Stomach (tissue), 9 donors: ENCODE results near the gene PPDPF. TPM values are rescaled to one million over a fixed set of nuclear protein-coding genes. Genes with fewer than 3 reads are reported as not detected.

Source experiments
- DNase-seq, 2 donors: peaks; one replicate each; pipeline versions ENCODE4 v3.0.0 to v3.0.0-alpha.2; 2013 to 2019
- H3K27ac ChIP-seq, 5 donors: fragments of 200-600 bp in 4 of 5; sonication (generic) in 4 of 5; one replicate each; pipeline ENCODE4 v1.5.1; 2013 to 2019; ENCODE audit warnings: mild to moderate bottlenecking in 1 of 5, moderate library complexity in 1 of 5
- H3K27me3 ChIP-seq, 3 donors: fragments of 200-600 bp; sonication (generic); one replicate each; pipeline ENCODE4 v1.5.1; 2017 to 2019; ENCODE audit warnings: mixed run types in 1 of 3
- H3K36me3 ChIP-seq, 4 donors: fragments of 200-600 bp; sonication (generic); 1 replicate in 3 of 4; 2 replicates in 1 of 4; pipeline ENCODE4 v1.5.1; 2016 to 2019
- H3K4me1 ChIP-seq, 4 donors: fragments of 200-600 bp; sonication (generic); one replicate each; pipeline ENCODE4 v1.5.1; 2016 to 2019
- H3K4me3 ChIP-seq, 4 donors: fragments of 200-600 bp; sonication (generic) in 3 of 4; one replicate each; pipeline ENCODE4 v1.5.1; 2016 to 2019; ENCODE audit warnings: mild to moderate bottlenecking in 1 of 4
- H3K9me3 ChIP-seq, 4 donors: fragments of 200-600 bp; sonication (generic); one replicate each; pipeline ENCODE4 v1.5.1; 2016 to 2019
- EP300 ChIP-seq: sonication (generic); formaldehyde crosslinking; IDR thresholded peaks from one replicate; pipeline ENCODE4 v1.6.1; 2017; ENCODE audit warnings: antibody characterized with exemption
- POLR2A ChIP-seq, 4 donors: fragments of 450-650 bp; IDR thresholded peaks; one replicate each; pipeline ENCODE4 v1.6.1; 2016; ENCODE audit warnings: antibody characterized with exemption in 4 of 4, control low read depth in 2 of 4, mild to moderate bottlenecking in 1 of 4, moderate library complexity in 1 of 4
- POLR2AphosphoS5 ChIP-seq, 3 donors: sonication (generic); formaldehyde crosslinking; IDR thresholded peaks; one replicate each; pipeline ENCODE4 v1.6.1; 2016; ENCODE audit warnings: antibody characterized with exemption in 3 of 3
- WGBS, 5 donors: extraction: QIAGEN DNeasy Blood & Tissue Kit in 3 of 5; methylation state at CpG; one replicate each; pipeline versions ENCODE4 v1.1.5 to v1.1.7; 2013 to 2018; 5-methylcytosine and 5-hydroxymethylcytosine counted together
- intact Hi-C: fragments of 100-400 bp; cut with DNase I; formaldehyde crosslinking; loops from one replicate; pipeline ENCODE4 v1.15.1; 2023; ENCODE audit warnings: low total_unique reads
- polyA plus RNA-seq, 3 donors: library from polyadenylated mRNA; stranded (reverse); fragments of 200-250 nt; gene quantifications; one replicate each; pipeline ENCODE4 v1.2.3, GENCODE V29; 2013
- total RNA-seq, 5 donors: library from RNA; depleted of rRNA; stranded (reverse); fragments of >200 nt; gene quantifications; one replicate each; pipeline versions ENCODE4 v1.1.0 to v1.2.3, GENCODE V29; 2014 to 2016
- TF ChIP-seq, protein P1 (sequence below), 7 experiments: fragments of 450-650 bp in 4 of 7; fragments of 200-600 bp in 3 of 7; sonication (generic) in 3 of 7; IDR thresholded peaks; one replicate each; pipeline ENCODE4 v1.5.1; 2016 to 2019; ENCODE audit warnings: antibody characterized with exemption in 7 of 7, control low read depth in 2 of 7, mild to moderate bottlenecking in 1 of 7
- donor health status: healthy with polysubstance abuse.
- donor health status: Bipolar disorder and iron deficiency.
- donor health status: healthy.

PPDPF gene
- total and polyA plus RNA-seq, 8 donors: 1.8 to 756 (median 195) TPM

- DNase-seq: peak in 1 of 2 donors; percentile 55
- intact Hi-C loops: no loop called here
- Histone ChIP-seq H3K4me1 (peaks cover 20 to 56% (median 42%) of the 10 kb centered on the region in 4 donors), H3K27ac (peak overlapping the region; percentile 6 to 99 (median 96)), H3K9me3 (peaks cover 0 to 8% (median 0%) of the 10 kb centered on the region in 4 donors), H3K4me3 (peak overlapping the region; percentile 77 to 98 (median 91)), H3K36me3 (peaks cover 0 to 21% (median 13%) of the 10 kb centered on the region in 4 donors), H3K27me3 (no peaks in the 10 kb centered on the region)
- 39 to 77% (median 57%) methylated on average over 6 to 13 of the region's 13 CpGs for WGBS, 5 donors
- TF ChIP-seq POLR2A (IDR thresholded peaks at IDR 0.05) (no peak), POLR2AphosphoS5 (IDR thresholded peaks at IDR 0.05) (no peak), EP300 (no peak)
- TF ChIP-seq, protein P1, sequence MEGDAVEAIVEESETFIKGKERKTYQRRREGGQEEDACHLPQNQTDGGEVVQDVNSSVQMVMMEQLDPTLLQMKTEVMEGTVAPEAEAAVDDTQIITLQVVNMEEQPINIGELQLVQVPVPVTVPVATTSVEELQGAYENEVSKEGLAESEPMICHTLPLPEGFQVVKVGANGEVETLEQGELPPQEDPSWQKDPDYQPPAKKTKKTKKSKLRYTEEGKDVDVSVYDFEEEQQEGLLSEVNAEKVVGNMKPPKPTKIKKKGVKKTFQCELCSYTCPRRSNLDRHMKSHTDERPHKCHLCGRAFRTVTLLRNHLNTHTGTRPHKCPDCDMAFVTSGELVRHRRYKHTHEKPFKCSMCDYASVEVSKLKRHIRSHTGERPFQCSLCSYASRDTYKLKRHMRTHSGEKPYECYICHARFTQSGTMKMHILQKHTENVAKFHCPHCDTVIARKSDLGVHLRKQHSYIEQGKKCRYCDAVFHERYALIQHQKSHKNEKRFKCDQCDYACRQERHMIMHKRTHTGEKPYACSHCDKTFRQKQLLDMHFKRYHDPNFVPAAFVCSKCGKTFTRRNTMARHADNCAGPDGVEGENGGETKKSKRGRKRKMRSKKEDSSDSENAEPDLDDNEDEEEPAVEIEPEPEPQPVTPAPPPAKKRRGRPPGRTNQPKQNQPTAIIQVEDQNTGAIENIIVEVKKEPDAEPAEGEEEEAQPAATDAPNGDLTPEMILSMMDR (IDR thresholded peaks at IDR 0.05): no peak
Observed at GRCh38 chr20:63522091-63522868, 1.7 kb downstream of the PPDPF start.

DNA sequence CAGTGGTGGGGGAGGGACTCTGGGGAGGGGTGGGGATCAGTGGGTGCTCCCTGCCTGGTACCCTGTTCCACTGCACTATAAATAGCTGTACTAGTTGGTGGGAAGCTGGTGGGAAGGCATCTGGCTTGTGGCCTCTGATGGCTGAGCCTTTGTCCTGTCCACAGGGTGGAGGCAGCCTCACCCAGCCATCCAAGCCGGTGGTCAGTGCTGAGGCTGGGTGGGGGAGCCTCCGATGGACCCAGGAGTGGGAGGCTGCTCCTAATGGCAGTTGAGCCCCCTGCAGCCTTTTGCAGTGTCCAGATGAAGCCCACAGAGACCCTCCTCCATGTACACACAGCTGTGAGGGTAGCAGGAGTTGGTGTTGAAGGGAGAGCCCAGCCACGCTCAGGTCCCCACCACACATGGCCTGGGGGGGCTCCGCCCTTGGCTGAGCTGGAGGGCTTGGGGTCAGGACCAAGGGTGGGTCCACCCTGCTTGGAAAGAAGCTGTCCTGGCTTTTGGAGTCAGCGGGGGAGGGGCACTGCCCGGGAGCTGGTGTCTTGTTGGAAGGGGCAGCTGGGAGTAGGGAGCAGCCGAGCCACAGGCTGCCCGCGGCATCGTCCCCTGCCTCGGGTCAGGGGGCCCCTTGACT is 2.5 kb downstream of the PPDPF start:
- intact Hi-C loops: no loop called here
- Histone ChIP-seq H3K27me3 (no peaks in the 10 kb centered on the region), H3K27ac (peak overlapping the region in 4 of 5 donors; percentile 26 to 99 (median 82)), H3K9me3 (peaks cover 0 to 8% (median 0%) of the 10 kb centered on the region in 4 donors), H3K36me3 (peaks cover 0 to 21% (median 13%) of the 10 kb centered on the region in 4 donors), H3K4me3 (peak overlapping the region in 2 of 4 donors; percentile 77 to 85), H3K4me1 (peaks cover 20 to 56% (median 42%) of the 10 kb centered on the region in 4 donors)
- DNase-seq: peak in 1 of 2 donors; percentile 21
- TF ChIP-seq, protein P1 (IDR thresholded peaks at IDR 0.05): no peak
- TF ChIP-seq POLR2AphosphoS5 (IDR thresholded peaks at IDR 0.05) (no peak), POLR2A (IDR thresholded peaks at IDR 0.05) (no peak), EP300 (no peak)
- 92 to 98% (median 97%) methylated on average over 6 to 11 of the region's 11 CpGs for WGBS, 5 donors

DNA sequence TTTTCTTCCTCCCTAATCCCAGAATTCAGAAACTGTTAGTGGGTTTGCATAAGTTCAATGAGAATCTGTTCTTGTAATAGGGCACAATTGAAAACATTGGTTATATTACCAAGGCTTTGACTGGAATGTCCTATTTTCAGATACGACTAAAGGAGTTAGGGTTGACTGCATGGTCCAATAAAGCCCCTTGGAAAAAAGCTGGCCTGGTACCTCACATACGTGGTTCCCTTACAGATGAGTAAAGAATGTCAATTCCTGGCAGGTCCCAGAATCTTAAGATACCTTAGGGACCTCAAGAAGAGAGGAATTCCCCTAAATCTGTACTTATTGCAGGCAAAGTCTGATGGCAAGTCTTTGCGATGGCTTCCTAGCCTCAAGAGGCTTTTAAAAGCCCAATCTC is 4.6 kb downstream of the PPDPF start:
- no peak overlapping the region for H3K4me3 ChIP-seq
- peaks cover 0 to 21% (median 13%) of the 10 kb centered on the region in 4 donors for H3K36me3 ChIP-seq
- DNase-seq: no peak
- 54 to 62% (median 62%) methylated on average over 3 of the region's 3 CpGs for WGBS, 5 donors
- H3K9me3 ChIP-seq: peaks cover 0 to 8% (median 0%) of the 10 kb centered on the region in 4 donors
- intact Hi-C loops: no loop called here
- TF ChIP-seq POLR2AphosphoS5 (IDR thresholded peaks at IDR 0.05): no peak
- TF ChIP-seq EP300: no peak
- TF ChIP-seq POLR2A (IDR thresholded peaks at IDR 0.05): no peak
- TF ChIP-seq, protein P1 (IDR thresholded peaks at IDR 0.05): no peak
- H3K27ac ChIP-seq: peak overlapping the region in 1 of 5 donors; percentile 22
- H3K4me1 ChIP-seq: peaks cover 14 to 41% (median 27%) of the 10 kb centered on the region in 4 donors
- peaks cover 0 to under 1% (median 0%) of the 10 kb centered on the region in 3 donors for H3K27me3 ChIP-seq

DNA sequence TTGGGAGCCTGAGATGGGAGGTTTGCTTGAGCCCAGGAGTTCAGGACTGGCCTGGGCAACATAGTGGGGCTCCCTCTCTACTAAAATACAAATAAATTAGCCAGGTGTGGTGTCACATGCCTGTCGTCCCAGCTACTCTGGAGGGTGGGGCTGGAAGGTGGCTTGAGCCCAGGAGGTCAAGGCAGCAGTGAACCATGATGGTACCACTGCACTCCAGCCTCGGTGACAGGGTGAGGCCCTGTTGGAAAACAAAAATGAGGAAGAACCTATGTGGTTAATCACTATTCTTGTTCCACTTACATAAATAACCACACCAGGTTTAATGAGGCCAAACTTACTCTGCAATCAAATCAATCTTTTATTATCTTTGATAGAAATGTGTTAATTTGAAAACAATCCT is 5.4 kb downstream of the PPDPF start:
- peaks cover 0 to 8% (median 0%) of the 10 kb centered on the region in 4 donors for H3K9me3 ChIP-seq
- H3K4me1 ChIP-seq: peaks cover 14 to 47% (median 27%) of the 10 kb centered on the region in 4 donors
- H3K27ac ChIP-seq: peak overlapping the region in 1 of 5 donors; percentile 22
- peak in 1 of 2 donors; percentile 26 for DNase-seq
- H3K4me3 ChIP-seq: no peak overlapping the region
- intact Hi-C loops: no loop called here
- WGBS, 5 donors: 0 to 28% (median 8%) methylated on average over 2 of the region's 2 CpGs
- H3K27me3 ChIP-seq: peaks cover 0 to 8% (median 0%) of the 10 kb centered on the region in 3 donors
- peaks cover 0 to 21% (median 13%) of the 10 kb centered on the region in 4 donors for H3K36me3 ChIP-seq
- TF ChIP-seq POLR2AphosphoS5 (IDR thresholded peaks at IDR 0.05): peak in 1 of 3 donors; percentile 54
- TF ChIP-seq POLR2A (IDR thresholded peaks at IDR 0.05): no peak
